ENCODE data around the gene CTSZ. TPM values are rescaled to one million over a fixed set of nuclear protein-coding genes. Genes with fewer than 3 reads are reported as not detected.

The CTSZ gene
- total and polyA plus RNA-seq, 2 experiments from 2014 or later, result 0.58 to 41.4 TPM

- TF ChIP-seq EZH2phosphoT487 (IDR thresholded peaks at IDR 0.05; ENCODE audit: unreplicated experiment), result no peak
These were observed 24.0 kb upstream of the CTSZ start (continued) for GRCh38 chr20:59030911-59031563.

GRCh38 chr20:59028812-59029211 is 21.8 kb upstream of the CTSZ start:
- 0 out of 2 replicates have a peak, but pooled peaks cover 4% of the 10 kb centered on the region for H3K27me3 ChIP-seq (ENCODE audit: insufficient read depth)
- no peak overlapping the region for H3K27ac ChIP-seq (ENCODE audit: low read depth)
- TF ChIP-seq POLR2AphosphoS5 (IDR thresholded peaks at IDR 0.05; ENCODE audit: low read depth), result no peak
- TF ChIP-seq, protein P1, sequence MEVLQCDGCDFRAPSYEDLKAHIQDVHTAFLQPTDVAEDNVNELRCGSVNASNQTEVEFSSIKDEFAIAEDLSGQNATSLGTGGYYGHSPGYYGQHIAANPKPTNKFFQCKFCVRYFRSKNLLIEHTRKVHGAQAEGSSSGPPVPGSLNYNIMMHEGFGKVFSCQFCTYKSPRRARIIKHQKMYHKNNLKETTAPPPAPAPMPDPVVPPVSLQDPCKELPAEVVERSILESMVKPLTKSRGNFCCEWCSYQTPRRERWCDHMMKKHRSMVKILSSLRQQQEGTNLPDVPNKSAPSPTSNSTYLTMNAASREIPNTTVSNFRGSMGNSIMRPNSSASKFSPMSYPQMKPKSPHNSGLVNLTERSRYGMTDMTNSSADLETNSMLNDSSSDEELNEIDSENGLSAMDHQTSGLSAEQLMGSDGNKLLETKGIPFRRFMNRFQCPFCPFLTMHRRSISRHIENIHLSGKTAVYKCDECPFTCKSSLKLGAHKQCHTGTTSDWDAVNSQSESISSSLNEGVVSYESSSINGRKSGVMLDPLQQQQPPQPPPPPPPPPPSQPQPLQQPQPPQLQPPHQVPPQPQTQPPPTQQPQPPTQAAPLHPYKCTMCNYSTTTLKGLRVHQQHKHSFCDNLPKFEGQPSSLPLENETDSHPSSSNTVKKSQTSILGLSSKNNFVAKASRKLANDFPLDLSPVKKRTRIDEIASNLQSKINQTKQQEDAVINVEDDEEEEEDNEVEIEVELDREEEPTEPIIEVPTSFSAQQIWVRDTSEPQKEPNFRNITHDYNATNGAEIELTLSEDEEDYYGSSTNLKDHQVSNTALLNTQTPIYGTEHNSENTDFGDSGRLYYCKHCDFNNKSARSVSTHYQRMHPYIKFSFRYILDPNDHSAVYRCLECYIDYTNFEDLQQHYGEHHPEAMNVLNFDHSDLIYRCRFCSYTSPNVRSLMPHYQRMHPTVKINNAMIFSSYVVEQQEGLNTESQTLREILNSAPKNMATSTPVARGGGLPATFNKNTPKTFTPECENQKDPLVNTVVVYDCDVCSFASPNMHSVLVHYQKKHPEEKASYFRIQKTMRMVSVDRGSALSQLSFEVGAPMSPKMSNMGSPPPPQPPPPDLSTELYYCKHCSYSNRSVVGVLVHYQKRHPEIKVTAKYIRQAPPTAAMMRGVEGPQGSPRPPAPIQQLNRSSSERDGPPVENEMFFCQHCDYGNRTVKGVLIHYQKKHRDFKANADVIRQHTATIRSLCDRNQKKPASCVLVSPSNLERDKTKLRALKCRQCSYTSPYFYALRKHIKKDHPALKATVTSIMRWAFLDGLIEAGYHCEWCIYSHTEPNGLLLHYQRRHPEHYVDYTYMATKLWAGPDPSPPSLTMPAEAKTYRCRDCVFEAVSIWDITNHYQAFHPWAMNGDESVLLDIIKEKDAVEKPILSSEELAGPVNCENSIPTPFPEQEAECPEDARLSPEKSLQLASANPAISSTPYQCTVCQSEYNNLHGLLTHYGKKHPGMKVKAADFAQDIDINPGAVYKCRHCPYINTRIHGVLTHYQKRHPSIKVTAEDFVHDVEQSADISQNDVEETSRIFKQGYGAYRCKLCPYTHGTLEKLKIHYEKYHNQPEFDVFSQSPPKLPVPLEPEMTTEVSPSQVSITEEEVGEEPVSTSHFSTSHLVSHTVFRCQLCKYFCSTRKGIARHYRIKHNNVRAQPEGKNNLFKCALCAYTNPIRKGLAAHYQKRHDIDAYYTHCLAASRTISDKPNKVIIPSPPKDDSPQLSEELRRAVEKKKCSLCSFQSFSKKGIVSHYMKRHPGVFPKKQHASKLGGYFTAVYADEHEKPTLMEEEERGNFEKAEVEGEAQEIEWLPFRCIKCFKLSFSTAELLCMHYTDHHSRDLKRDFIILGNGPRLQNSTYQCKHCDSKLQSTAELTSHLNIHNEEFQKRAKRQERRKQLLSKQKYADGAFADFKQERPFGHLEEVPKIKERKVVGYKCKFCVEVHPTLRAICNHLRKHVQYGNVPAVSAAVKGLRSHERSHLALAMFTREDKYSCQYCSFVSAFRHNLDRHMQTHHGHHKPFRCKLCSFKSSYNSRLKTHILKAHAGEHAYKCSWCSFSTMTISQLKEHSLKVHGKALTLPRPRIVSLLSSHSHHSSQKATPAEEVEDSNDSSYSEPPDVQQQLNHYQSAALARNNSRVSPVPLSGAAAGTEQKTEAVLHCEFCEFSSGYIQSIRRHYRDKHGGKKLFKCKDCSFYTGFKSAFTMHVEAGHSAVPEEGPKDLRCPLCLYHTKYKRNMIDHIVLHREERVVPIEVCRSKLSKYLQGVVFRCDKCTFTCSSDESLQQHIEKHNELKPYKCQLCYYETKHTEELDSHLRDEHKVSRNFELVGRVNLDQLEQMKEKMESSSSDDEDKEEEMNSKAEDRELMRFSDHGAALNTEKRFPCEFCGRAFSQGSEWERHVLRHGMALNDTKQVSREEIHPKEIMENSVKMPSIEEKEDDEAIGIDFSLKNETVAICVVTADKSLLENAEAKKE (CRISPR knock-in tag; IDR thresholded peaks at IDR 0.05), result no peak
- TF ChIP-seq EZH2 (IDR thresholded peaks at IDR 0.05; ENCODE audit: low read depth, unreplicated experiment), result no peak
- no peak for TF ChIP-seq CREB1 (CRISPR knock-in tag; IDR thresholded peaks at IDR 0.05; ENCODE audit: low read depth)
- TF ChIP-seq ZNF114 (CRISPR knock-in tag; IDR thresholded peaks at IDR 0.05), result no peak
- TF ChIP-seq, protein P2, sequence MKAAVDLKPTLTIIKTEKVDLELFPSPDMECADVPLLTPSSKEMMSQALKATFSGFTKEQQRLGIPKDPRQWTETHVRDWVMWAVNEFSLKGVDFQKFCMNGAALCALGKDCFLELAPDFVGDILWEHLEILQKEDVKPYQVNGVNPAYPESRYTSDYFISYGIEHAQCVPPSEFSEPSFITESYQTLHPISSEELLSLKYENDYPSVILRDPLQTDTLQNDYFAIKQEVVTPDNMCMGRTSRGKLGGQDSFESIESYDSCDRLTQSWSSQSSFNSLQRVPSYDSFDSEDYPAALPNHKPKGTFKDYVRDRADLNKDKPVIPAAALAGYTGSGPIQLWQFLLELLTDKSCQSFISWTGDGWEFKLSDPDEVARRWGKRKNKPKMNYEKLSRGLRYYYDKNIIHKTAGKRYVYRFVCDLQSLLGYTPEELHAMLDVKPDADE (IDR thresholded peaks at IDR 0.05), result no peak
- TF ChIP-seq NANOG (IDR thresholded peaks at IDR 0.05; ENCODE audit: borderline replicate concordance), result no peak
- no peak for TF ChIP-seq REST (IDR thresholded peaks at IDR 0.05; ENCODE audit: unreplicated experiment)
- no peak for TF ChIP-seq JUNB (IDR thresholded peaks at IDR 0.05; ENCODE audit: unreplicated experiment)
- TF ChIP-seq STAT1 (IDR thresholded peaks at IDR 0.05; ENCODE audit: unreplicated experiment), result no peak
- no peak for TF ChIP-seq ZNF331 (CRISPR knock-in tag; IDR thresholded peaks at IDR 0.05; ENCODE audit: low read depth)
- TF ChIP-seq EZH2phosphoT487 (IDR thresholded peaks at IDR 0.05; ENCODE audit: unreplicated experiment), result no peak
- no peak for TF ChIP-seq CTCF (conservative IDR thresholded peaks at IDR 0.05; ENCODE audit: low read depth in 2 of 2)
- 0 out of 2 replicates have a peak, but pooled peaks cover 2% of the 10 kb centered on the region for H3F3A ChIP-seq (replicated peaks; ENCODE audit: low read depth)
- DNase-seq (ENCODE audit: low spot score), result no peak
- peaks cover 43% of the 10 kb centered on the region for H4K20me1 ChIP-seq (replicated peaks; ENCODE audit: insufficient read depth)
- peaks cover 30% of the 10 kb centered on the region for H3K27me3 Mint-ChIP-seq (ENCODE audit: insufficient read depth, low read depth, poor library complexity)
- no peaks in the 10 kb centered on the region for H3K9me3 Mint-ChIP-seq
- peaks cover 32% of the 10 kb centered on the region for H3K4me1 ChIP-seq (ENCODE audit: insufficient read depth)
- ATAC-seq, result no peak
- H3K4me2 ChIP-seq, result no peak overlapping the region
- peaks cover 50% of the 10 kb centered on the region for H3K79me2 ChIP-seq (replicated peaks; ENCODE audit: insufficient read depth)
- H3K36me3 Mint-ChIP-seq (ENCODE audit: low read depth), result peaks cover 66% of the 10 kb centered on the region
- peaks cover 39% of the 10 kb centered on the region for H3K4me1 Mint-ChIP-seq
- H3K4me3 Mint-ChIP-seq, result no peak overlapping the region
- H3K9me2 ChIP-seq (ENCODE audit: insufficient read depth), result no peaks in the 10 kb centered on the region
- H3K4me3 ChIP-seq, result no peak overlapping the region
- H2AFZ ChIP-seq, result no peak overlapping the region
- H3K27ac Mint-ChIP-seq, result no peak overlapping the region
- peaks cover 34% of the 10 kb centered on the region for H3K36me3 ChIP-seq (ENCODE audit: insufficient read depth)
